Activated CD4-positive, alpha-beta T cell treated with anti-CD3 and anti-CD28 coated beads for 24 hours (primary cell): ENCODE results near the gene PKNOX2.

ENCODE experiments used
- DNase-seq, 2 donors: peaks; one replicate each; pipeline ENCODE4 v3.0.0-alpha.2; 2020; ENCODE audit warnings: low read depth in 2 of 2

The PKNOX2 gene

DNA sequence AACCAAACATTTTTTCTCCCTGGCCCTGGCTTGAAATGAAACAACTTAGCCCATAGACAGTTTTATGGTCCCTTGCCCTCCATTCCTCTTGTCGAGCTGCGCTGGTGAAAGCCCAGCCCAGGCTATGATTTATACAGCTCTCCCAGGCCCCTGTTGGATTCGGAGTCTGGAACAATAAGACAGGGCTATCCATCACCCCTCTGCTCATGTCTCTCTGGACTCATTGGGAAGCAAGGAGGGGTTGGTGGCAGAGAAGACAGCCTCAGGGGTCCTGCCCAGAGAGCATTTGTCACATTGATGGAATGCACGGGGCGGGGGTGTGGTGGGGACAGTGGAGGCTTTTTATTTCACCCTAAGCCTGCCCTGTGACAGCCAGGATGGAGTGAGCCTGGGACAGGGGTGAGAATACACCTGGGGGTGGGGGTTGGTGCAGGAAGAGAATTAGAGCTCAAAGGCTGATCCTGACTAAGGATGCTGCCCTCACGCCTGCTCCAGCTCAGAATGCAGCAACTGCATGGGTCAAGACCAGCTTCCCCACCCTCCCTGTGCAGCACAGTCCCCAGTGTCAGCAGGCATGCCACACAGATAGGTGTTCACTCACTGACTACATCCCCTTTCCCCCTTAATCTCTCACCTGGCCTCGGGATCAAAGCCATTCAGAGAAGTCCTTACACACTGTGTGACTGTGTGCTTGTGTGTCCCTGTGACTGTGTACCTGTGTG lies 10.0 kb upstream of the PKNOX2 start:
- no peak for DNase-seq

- DNase-seq: no peak
Measured at GRCh38 chr11:125155100-125155444, 9.5 kb upstream of the PKNOX2 start.

- no peak for DNase-seq
Measured at GRCh38 chr11:125155767-125156166, 8.8 kb upstream of the PKNOX2 start.

DNA sequence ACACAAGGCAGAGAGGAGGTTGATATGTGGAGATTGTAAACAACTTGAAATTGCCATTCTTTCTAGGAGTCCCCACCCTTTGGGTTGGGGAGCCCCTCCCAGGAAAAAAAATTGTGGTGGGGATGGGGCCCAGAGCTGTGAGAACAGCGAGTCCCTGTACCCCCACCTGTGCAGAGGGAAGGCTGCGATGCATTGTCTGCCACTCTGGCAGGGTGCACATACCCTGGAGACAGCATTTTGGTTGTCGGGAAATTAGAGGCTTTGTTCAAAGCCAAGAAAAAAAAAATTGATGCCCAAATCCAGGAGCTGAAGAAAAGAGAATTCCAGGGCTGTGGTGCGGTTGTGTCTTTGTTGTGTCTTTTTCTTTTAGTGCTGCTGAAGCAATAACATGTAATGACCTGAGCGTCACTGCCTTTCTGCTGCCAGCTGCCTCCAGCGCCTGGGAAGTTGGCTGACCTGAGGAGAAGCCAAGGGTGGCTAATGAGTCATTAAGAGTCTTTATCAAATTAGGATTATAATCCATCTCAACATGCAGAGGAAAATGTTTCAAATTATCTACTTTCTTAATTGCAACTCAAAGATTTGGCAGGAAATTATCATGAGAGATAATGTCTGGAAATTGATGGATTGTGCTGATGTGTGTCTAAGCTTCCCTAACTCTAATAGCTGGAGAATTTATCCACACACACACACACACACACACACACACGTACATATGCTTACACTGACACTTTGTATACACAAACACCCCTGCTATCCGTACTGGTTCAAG lies 8.0 kb upstream of the PKNOX2 start:
- no peak for DNase-seq

DNA sequence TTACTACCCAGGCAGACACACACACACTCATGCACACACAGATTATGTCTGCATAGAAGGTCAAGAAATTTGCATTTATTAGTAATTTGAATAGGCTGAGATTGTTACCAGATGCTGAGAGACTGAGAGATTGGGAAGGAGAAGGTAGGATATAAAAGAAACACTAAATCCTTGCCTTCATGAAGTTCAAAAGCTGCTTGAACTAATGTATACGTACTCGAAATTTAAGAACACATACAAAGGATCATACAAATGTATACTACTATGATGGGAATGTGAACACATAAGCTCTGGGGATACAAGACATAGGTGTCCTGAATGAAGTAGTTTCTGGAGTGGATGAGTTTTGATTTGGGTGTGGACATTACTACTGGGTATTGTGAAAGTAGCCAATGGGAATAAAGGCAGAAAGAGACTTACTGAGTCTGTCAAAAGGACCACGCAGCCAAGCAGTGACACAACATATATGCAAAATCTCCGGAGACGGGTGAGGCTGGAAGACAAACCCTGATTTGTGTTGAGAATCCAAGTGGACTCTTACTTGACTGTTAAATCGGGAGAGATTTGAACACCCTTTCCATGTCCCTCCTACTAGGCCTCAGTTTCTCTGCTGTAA lies 7.3 kb upstream of the PKNOX2 start:
- no peak for DNase-seq

- DNase-seq: no peak
Measured at GRCh38 chr11:125157953-125158680, 6.4 kb upstream of the PKNOX2 start.

GRCh38 chr11:125162743-125163142 lies 1.8 kb upstream of the PKNOX2 start:
- no peak for DNase-seq

DNA sequence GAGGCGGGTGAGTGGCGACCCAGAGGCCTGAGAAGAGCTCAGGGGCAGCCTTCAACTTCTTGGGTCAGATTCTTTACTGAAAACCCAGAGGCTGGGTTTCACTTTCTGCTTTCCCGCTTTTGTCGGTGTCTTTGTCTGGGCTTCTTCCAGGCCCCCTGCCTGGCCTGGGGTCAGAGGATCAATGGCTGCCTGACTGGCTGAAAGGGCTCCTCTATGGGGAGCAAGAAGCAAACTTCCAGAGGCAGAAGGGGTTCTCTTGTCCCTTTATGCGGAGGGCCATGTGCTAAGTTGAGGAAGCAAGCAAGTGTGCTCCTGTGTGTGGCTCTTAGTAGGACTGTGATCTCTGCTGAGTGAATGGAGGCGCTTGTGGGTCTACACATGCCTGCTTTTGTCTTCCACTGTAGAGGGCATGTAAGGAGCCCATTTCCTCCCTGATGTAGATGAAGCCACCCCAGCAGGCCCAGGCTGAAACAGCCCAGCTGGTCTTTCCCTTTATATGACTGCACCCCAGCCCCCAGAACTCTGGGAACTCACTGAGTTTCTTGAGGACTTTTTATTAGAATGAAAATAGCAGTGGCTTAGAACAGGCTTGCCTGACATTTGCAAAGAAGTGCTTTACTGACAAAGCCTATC lies 1.0 kb upstream of the PKNOX2 start:
- no peak for DNase-seq

GRCh38 chr11:125164091-125164421 lies 495 bp upstream of the PKNOX2 start:
- no peak for DNase-seq

DNA sequence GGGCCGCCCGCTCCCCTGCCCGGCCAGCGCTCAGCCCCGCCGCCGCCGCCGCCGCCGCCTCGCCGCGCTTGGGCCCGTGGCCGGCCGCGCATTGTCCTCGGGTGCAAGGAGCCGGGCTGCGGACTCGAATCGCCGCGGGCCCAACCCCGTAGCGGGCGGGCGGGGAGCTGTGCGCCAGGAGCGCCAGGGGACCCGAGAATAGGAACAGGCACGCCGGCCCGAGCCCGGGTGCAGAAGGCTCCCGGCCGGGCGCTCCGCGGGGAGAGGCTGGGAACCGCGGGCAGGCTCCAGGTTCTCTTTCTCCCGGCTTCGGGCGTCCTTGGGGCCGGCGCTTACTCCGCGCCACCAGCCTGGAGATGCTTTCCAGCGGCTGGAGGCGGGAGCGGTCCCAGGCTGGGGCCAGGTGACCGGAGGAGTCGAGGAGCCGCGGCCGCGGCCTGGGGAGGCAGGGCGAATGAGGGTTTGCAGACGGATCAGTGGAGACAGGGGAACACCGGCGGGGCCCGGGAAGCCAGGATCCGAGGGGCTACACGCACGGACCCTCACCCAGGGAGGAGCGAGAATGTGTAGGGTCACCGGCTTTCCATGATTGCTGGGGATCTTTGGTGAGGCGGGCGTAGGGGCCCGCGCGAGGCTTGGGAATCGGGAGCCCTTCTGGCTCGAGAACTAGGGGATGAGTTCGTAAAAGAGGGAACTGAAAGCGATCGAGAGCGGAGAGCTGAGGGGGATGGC lies 726 bp downstream of the PKNOX2 start:
- no peak for DNase-seq

DNA sequence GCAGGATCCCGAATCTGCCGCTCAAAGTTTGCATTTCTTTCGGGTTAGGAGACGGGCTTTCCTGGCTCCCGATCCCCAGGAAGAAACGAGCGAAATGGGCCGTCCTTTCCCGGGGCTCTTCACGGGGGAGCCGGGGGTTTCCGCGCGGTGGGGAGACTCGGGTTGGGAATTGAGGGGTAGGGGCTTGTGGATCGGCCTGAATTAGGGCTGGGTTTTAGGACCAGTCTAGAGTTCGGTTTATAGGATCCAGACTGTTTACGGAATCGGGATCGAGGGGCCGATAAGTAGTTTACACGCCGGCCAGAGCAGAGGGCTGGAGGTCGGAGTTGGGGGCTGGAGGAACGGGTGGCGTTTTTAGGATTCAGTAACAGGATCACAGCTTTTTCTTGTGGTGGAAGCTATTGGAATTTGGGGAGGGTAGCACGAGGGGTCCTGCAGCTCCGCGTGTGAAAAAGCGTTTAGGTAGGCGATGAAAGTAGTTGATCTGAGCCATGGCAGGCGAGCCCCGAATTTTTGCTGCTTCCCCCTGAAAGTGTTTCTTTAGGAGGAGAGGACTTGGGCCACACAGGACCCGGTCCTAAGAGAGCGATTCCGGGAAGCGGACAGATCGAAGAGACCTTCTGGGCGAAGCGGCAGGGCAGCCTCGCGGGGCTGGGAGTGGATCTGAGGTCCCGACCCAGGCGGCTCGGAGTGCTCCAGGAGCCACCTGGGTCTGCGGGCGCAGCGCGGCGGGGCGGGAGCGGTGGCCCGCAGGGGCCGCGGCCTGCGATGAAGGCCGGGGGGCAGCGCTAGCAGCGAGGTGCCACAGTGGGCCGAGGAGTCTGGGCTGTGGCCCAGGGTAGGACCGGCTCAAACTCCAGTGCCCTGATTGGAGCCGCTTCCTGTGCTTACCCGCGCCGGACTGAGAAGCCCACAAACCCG lies 1.6 kb downstream of the PKNOX2 start:
- no peak for DNase-seq

DNA sequence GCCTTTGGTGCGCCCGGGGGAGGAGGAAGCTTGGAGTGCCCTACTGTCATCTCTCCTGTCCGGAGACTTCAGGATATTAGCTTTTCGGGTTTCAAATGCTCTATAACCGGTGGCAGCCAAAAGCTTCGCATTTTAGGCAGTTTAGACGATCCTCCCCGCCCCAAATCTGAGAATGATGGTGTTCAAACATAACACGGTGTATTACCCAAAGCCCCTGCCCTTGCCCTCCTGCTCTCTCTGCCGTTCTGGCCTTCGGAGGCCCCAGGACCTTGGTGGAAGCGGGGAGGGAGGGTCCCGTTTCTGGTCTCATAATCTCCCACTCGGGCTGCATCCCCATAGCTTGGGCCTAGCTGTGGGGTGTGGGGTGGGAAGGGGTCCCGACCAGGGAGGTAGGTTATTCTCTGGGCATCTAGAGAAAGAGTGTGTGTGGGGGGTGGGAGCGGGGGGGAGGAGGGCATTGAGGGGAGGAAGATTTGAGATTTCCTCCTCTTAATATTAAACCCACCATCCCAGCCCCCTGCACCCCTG lies 2.3 kb downstream of the PKNOX2 start:
- no peak for DNase-seq

GRCh38 chr11:125167292-125167953 lies 2.9 kb downstream of the PKNOX2 start:
- no peak for DNase-seq

DNA sequence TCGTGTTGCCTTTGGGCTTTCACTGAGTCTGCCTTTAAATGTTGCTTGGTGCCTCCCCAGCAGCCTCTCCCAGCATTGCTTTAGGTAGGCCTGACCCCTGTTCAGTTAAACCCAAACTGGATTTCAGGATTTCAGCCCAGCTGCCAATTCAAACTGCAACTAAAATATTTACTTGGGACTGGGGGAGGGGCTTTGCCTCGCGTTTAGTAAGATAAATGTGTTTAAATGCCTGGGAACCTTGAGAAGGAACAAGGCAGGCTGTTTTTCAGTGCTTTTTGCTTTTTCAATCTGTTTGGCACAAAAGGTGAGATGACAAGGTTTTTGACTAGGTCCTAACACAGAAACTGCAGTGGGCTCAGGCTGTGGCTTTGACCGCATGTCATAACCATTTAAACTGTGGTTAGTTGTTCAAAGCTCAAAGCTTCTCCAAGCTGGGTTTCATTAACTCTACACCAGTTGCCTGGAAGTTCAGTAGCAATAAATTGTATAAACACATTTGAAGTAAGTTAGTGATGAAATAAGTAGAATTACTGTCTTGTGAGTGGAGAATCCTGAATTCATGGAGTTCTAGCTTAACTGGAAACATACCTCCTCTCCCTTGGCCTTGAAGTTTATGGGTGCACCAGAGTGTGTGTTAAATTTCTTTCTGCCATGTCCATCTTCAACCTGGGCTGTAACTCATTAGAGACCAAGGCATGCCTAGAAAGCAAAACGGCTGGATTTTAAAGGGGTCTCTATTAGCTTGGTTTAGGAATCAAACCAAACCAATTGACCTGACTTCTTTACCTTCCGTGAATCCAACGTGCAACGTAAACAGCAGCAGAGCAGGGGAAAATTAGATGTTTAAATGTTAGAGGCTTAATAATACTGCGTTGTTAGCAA lies 3.6 kb downstream of the PKNOX2 start:
- DNase-seq: no peak

DNA sequence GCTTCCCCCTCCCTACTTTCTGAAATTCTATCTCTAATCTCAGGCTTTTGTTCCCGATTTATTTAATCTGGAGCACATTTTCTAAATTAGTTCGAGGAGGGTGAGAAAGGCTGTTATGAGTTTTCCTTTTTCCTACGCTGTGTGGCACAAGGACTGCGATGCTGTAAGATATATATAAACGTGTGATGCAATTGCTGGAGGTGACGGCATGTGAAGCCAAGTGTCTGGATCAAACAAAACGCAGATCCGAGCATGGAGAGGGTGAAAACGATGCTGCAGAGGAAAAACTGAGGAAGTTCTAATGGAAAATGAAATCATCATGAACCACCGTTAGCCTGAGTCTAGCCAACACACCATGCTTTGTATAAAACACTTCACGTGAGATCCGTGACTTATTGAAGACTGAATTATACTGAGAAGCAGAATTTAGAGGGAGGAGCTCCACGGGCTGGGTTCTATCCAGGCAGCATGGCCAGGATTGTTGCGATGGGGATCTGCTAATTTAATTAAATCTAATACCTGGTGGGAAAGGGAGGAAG lies 4.4 kb downstream of the PKNOX2 start:
- DNase-seq: no peak

DNA sequence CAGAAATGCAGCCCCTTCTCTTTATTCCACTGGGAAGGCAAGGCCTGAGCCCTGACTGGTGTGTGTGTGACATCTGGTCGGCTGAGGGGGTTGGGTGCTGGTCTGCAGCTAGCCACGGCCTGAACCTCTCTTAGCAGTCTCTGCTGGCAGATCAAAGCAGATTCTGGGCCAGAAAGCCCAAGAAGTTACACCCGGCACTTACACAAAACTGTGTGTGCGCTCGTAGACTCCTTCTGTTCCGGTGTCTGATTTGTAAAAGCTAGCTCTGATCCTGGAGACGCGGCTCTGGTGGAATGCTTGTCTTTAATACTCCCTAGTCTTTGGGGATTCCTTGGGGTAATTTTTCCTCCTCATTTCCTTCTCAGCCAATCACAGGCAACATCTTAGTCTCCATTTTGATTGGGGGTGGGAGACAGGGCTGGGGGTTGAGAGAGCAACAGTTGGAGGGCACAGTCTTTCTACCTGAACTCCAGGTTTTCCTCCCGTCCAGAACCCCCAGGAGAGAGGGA lies 5.5 kb downstream of the PKNOX2 start:
- DNase-seq: no peak

DNA sequence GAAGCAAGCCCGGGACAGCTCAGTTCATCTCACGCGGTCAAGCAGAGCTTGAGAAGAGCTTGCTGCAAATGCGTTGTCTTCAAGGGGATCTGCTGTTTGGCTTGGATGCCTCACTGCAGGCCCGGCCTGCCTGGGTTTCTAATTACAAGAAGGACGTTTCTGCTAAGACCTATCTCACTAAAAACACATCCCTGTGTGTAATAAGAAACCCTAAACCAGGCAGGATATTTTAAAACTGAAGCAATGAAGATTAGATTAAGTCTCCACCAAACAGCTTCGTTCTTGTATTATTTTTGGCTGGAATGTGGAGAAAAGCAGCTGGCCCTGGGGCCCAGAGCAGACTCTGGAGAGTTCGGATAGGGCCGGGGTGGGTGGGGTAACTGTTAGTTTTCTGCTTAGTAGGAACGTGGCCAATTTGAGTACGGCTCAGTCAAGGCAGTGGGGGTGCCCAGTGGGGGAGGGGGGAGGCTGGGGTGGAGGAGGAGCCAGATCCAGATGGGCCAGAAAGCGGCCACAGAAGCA lies 6.0 kb downstream of the PKNOX2 start:
- no peak for DNase-seq

DNA sequence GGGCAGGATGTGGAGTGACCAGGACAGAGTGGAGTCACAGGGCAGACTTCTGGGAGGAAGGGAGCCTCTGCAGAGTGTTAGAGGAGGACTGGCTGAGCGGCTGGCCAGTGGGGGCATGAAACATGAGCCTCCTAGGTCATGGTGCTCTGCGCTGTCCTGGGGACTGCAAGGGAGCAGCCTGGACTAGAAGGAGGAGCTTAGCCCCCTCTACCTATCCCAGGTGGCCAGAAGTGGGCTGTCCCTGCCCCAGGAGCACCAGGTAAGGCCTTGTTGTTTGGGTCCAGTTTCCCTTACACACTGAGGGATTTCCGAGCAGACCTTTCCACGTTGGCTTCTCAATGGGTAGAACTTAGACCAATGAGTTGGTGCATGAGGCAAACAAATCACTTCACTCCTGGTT lies 7.4 kb downstream of the PKNOX2 start:
- no peak for DNase-seq
